Natural killer cell (primary cell): ENCODE data around the gene BCL6B. TPM values are rescaled to one million over a fixed set of nuclear protein-coding genes. Genes with fewer than 3 reads are reported as not detected.

Experiments used
- total RNA-seq, 4 donors: library from RNA; stranded (reverse); fragments of 120-200 nt in 1 of 4; gene quantifications; one replicate each; pipeline versions ENCODE4 v1.2.3 to v1.2.4, GENCODE V29; 2013 to 2022

Gene BCL6B
- total RNA-seq, 3 donors from 2014 or later (not counting 1 experiment from before 2014, with no cell fraction given): 0.49 to 0.84 TPM; not detected in 1

Other genes starting within 250 kb of the BCL6B start
- under 1 TPM; 0.40 to 0.72 (median 0.43) TPM for gene FBXO39, start 246.8 kb upstream of the BCL6B start, total RNA-seq
- not detected for gene TEKT1, start 191.3 kb upstream of the BCL6B start, total RNA-seq
- 1 to 10 TPM in 2 of 3 donors, under 1 TPM in 1; 0.77 to 2.4 (median 1.3) TPM for gene ALOX12, start 27.0 kb upstream of the BCL6B start, total RNA-seq
- 100 to 1,000 TPM; 151 to 165 (median 159) TPM for gene RNASEK, start 10.4 kb upstream of the BCL6B start, total RNA-seq
- 1 to 10 TPM; 4.8 to 7.0 (median 6.0) TPM for gene SLC16A13, start 13.0 kb downstream of the BCL6B start, total RNA-seq
- gene SLC16A11, start 21.0 kb downstream of the BCL6B start, total RNA-seq: 1 to 10 TPM; 1.2 to 2.5 (median 1.6) TPM
- gene CLEC10A, start 57.2 kb downstream of the BCL6B start, total RNA-seq: 1 to 10 TPM in 2 of 3 donors, under 1 TPM in 1; 0.54 to 2.2 (median 1.8) TPM
- 1 to 10 TPM in 1 of 3 donors, under 1 TPM in 1, not detected in 1; 0.88 to 2.3 TPM for gene ASGR2, start 91.8 kb downstream of the BCL6B start, total RNA-seq
- 1 to 10 TPM in 1 of 3 donors, under 1 TPM in 1, not detected in 1; 0.35 to 1.4 TPM for gene ASGR1, start 156.3 kb downstream of the BCL6B start, total RNA-seq
- gene DLG4, start 196.8 kb downstream of the BCL6B start, total RNA-seq: 10 to 100 TPM in 1 of 3 donors, 1 to 10 TPM in 2; 6.7 to 11.2 (median 8.6) TPM
- 100 to 1,000 TPM; 439 to 637 (median 607) TPM for gene ACADVL, start 196.9 kb downstream of the BCL6B start, total RNA-seq
- 10 to 100 TPM; 46.5 to 66.6 (median 61.5) TPM for gene DVL2, start 211.5 kb downstream of the BCL6B start, total RNA-seq
- 10 to 100 TPM; 19.3 to 32.3 (median 20.8) TPM for gene PHF23, start 216.4 kb downstream of the BCL6B start, total RNA-seq
- 100 to 1,000 TPM; 256 to 277 (median 276) TPM for gene GABARAP, start 219.4 kb downstream of the BCL6B start, total RNA-seq
- gene CTDNEP1, start 228.7 kb downstream of the BCL6B start, total RNA-seq: 100 to 1,000 TPM; 127 to 139 (median 131) TPM
- gene ELP5, start 229.2 kb downstream of the BCL6B start, total RNA-seq: 10 to 100 TPM; 30.1 to 38.5 (median 30.3) TPM
- gene CLDN7, start 239.4 kb downstream of the BCL6B start, total RNA-seq: 1 to 10 TPM in 2 of 3 donors, under 1 TPM in 1; 0.99 to 1.8 (median 1.7) TPM